Hematopoietic multipotent progenitor cell treated with erythropoietin and hydrocortisone succinate and interleukin-3 and kit ligand, for 15 days (in vitro differentiated cells): ENCODE measurements around the gene SP140.
"Not testable (repeated sequence)": the region's sequence is repeated elsewhere in the genome, so short reads cannot be mapped to it uniquely, and the experiment has no call there.

Experiments
- DNase-seq: peaks from one replicate; pipeline ENCODE4 v3.0.0-alpha.2; 2015; ENCODE audit warnings: low spot score

SP140 gene

DNA sequence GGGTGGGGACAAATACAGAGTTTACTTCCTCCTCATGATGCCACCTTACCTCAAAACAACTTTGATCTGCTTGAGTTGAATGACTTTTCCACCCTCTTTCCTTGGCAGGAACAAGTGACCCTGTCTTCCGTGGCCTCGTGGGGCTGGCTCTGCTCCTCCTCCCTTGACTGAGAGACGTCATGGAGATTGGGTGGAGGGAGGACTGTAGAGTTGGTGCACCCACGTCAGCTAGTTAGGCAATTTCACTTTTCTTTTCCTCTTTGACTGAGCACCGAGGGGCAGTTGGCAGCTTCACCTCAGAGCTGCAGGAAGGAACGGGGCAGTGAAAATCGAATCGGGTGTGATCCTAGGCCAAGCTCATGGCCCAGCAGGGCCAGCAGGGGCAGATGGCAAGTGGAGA is at the start of gene SP140:
Gene SP140 (plus strand): TSS at position 251 of the 400 bp plus-strand sequence. CDS start 109 bp downstream, at position 360.
- no peak for DNase-seq

DNA sequence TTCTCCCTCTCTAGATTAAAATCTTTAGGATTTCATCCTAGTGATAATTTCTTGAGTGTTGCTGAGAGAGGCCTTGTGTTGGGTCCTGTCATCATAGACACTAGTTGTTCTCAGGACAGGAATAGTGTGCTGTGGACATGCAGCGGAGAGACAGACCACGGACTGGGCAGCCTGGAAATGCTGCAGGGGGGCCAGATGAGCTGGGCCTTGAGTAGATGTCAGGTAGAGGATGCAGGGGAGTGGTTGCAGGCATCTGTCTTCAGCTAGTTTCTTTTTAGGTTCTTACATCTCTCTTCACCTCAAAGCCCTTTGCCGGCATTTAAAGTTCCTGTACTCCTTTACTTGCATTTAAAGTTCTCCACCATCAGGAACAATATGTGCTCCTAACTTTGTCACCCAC is 48.5 kb upstream of the SP140 start:
- DNase-seq = no peak

DNA sequence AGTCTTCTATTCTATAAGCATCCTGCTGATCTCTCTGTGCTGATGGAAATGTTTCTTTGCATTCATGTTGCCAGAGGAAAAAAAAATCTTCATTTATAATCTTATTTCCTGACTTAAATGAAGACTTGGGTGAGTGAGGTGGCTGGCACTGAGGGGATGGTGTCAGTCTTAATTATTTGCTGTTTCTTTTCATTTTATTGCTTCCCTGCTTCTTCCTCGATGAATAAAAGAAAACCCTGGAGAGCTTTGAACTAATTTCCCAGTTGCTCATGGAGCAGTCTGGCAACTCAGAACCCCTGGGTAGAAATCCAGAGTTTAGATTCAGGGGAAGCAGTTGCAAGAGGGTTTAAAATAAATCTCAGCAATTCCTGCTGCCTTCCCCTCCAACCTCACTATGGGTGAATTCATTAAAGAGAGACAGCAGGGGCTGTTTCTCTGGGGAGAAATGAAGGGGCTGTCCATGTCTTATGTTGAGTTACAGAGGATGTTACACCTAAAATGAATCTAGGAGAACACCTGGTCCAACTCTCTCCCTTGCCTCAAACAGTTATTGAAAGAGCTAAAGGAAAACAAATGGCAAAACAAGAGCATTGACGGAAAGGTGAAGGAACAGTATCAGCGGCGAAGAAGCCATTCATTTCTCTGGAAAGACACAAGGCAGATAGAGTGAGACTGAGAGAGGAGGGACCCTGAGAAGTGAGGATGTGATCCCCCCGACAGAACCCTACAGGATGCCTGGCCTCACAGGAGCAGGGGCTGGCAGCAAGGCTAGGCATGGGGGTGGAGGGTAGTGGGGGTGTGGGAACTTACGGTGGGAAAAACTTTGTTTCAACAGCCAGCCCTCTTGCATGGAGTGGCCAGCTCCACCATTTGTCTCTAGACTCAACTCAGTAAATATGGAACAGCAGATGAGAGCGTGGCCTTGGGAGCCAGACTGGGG is 46.7 kb upstream of the SP140 start:
- no peak for DNase-seq

DNA sequence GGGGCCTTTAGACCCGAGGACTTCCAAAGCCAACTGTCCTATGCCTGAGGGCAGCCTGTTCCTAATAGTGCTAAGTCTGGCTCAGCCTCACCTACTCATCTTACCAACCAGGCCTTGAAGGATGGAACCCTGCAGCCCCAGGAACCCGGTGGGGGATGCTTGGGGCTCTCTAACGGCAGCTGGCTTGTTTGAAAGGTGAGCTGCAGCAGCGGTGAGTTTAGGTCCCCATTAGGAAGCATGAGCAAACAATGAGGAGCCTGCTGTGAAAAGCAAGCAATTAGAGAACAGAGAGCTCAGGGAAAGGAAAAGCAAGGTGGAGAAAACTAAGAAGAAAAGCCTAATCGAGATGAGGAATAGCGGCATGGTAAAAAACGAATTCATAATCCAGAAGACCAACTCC is 45.6 kb upstream of the SP140 start:
- no peak for DNase-seq

DNA sequence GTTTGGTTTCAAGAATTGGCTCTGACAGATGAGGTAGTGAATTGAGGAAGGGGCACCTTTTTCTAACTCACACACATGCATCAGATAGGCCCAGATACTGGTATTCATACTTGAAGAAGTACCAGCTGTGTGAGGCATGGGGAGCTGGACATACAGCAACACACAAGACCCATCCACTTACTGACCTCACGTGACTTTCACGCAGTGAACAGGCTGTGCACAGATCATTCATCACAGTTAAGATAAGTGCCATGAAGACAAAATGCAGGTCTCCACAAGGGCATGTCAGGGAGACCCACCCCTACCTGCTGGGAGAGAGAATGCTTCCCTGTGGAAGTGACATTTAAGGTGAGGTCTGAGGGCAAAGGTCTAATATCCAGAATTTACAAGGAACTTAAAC is 44.3 kb upstream of the SP140 start:
- no peak for DNase-seq

DNA sequence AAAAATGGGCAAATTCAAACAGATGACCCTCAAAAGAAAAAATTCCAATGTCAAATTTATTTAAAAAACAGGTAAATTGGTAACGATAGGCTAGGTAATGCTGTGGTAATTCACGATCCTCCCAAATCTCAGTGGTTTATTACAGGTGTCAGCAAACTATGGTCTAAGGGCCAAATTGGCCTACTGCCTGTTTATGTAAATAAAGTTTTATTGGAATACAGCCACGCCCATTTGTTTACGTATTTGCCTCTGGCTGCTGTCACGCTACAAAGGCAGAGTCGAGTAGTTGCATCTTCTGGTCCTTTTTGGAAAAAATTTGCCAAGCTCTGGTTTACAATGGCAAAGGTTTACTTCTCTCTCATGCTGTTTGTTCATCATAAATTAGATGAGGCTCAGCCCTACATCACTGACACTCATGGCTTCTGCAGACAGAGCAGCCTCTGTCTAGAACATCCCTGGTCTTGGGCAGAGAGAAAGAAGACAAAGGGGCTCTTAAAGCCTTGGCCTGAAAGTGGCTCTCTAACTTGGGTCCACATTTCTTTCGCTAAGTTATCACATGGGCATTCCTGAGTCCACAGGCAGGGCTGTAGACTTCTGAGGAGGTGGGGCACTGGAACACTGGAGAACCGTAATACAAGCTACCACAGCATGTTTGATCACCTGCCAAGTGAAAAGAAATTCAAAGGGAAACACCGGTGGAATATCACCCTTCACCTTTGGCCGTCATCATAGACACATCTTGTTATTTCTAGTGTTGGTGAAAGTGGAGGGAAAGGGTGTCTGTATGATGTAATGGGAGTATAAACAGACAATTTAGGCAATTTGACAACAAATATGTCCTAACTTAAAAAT is 40.6 kb upstream of the SP140 start:
- no peak for DNase-seq

DNA sequence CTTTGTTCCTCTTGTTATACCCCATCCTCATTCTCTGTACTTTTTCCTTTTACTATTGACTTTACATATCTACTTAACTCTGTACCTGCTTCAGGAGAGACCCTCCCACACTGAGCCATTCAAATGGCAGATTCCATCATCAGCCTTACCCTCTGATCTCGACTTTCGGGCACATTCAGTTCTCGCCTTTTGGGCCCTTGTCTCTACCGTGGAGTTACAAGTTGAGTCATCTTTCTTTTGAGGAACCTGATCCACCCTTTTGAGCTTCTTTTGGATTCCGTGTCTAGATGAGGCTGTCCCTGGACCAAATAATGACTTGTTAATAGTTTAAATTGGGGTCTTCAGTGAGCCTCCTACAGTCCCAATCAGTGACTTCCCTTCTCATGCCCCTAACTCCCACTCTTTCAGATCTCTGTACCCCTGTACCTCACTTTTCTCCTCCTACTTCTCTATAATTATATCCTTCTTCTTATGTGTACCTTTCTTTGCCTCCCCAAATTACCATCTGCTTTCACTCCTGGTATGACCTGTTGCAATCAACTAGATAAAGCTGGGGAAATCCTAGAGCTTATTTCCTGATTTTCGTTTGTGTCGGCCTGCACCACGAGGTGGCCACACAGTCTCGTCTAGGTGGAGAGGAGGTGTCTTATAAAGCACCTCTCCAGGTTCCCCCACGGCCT is 23.0 kb upstream of the SP140 start:
- no peak for DNase-seq

DNA sequence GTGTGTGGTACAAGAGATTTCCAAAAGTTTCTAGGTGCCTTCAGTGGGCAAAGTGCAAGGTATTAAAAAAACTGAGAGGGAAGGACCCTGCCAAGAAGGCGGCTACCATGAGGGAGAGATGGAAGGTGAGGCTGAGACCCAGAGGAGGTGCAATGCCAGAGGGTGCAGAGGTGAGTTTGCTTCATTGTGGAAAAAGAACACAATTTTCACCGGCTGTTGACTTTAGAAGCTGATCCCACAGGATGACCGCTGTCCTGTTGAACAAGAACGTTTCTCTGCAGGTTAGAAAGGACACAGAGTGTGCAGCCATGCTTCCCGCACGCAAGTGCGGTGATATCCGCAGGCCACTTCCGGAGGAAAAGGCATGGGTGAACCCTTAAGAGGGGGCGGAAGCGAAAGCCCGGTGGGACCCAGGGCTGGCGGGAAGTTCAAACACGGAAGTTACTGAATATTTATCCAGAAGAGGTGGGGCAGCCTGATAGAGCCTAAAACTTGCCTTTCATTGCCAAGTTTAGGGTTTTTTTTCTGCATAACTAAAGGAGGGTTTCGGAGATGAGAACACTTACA is 22.3 kb upstream of the SP140 start:
- no peak for DNase-seq

DNA sequence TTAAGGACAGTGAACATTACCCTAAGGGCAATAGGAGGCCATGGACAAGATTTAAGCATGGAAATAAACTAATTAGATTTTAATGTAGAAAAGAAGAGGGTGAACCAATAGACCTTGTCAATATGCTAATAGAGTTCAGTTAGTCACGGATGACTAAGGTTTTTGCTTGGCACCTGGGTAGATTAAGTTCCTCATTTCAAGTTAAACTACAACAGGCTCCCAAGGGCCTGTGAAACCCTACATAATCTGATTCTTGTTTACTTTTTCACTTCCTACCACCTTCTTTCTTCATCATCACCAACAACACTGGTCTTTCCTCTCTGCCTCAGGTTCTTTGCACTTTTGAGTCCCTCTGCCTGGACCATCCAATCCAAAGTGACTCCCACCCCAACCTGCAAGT is 20.5 kb upstream of the SP140 start:
- DNase-seq = no peak

DNA sequence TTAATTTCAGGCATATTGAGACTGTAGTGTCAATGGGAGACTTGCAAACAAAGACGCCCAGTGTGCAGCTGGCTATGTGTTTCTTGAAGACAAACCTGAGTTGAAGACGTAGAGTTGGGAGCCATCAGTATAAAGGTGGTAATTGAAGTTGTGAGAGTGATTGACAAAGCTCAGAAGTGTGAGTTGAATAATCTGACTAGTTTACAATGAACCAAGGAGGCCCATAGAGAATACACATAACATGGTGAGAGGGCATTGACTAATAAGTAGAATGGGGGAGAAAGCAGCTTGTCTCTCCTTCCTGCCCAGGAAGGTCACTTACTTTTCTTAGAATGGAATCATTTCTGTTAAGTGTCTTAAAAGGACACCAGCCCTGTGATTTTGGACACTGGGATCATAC is 19.8 kb upstream of the SP140 start:
- no peak for DNase-seq

DNA sequence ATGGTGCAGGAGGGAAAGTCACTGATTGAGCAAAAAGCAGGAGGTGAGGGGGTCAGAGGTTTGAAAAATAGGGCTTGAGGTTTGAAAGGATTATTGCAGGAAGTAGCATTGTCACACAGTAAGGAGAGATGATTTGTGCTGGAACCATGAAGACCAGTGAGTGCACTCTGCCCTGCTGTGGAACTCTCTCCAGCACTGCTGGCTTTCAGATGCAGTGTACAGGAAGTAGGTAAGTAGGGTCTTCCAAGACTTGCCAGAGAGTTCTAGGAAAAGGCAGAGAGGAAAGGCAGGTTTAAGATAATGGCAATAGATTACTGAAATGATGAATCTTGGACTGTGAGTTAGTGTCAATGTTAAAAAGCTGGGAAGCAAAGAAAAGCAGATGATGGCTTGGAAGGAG is 17.0 kb upstream of the SP140 start:
- DNase-seq = no peak

DNA sequence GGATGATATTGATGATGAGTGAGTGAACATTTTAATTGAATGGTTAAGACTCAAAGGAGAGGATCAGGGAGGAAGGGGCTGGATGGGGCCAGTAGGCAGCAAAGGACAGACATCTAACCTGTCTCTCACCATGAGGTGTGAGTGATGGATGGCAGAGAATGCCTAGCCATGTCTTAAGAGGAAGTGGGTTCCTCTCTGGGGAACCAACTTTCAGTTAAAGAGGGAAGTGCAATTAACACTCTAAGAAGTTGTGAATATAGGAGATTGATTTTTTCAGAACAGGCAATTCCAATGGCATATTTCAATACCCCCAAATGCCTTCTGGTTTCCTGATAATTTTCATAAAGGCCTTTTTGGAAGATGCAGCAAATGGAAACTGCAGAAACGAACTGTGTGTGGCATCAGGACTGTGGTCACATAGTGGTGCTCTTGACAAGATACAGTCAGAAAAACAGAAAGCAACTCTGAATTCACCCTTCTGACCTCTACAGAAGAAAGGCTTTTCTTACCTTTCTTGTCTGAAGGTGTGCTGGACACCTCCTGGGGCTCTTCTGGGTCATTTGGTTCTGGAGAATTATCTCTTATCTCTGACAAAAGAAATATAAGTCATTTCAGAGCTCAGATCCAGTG is 16.0 kb upstream of the SP140 start:
- no peak for DNase-seq

DNA sequence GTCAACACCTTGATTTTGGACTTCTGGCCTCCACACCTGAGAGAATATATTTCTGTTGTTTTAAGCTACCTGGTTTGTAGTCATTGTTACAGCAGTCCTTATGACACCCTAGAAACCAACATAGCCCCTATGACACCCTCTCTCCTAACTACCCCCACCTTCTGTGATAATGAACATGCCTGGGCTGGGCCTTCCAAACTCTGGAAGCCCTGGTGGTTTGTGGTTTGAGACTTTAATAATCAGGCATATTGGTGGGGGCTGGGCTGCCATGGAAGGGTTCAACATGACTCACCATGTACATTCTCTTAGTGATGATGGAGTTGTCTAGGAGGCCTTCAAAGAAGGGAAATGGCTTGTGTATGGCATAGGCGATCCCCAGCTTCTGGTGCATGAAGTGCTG is 9.0 kb upstream of the SP140 start:
- DNase-seq = no peak

DNA sequence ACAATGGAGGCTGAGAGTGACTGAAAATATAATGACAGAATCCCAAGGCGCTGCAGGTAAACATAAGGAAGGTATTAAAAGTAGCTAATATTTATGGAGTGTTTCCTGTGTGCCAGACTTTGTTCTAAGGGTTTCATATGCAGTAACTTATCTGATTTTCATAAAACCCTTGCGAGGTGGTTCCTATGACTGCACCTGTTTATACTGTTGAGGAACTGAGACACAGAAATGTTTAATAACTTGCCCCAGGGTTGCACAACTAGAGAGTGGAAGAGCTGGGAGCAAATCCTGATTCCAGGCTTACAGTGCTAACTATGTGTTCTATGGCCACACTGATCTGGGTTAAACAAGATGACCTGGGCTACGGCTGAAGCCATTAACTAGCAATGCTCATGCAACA is 8.1 kb upstream of the SP140 start:
- DNase-seq = no peak

DNA sequence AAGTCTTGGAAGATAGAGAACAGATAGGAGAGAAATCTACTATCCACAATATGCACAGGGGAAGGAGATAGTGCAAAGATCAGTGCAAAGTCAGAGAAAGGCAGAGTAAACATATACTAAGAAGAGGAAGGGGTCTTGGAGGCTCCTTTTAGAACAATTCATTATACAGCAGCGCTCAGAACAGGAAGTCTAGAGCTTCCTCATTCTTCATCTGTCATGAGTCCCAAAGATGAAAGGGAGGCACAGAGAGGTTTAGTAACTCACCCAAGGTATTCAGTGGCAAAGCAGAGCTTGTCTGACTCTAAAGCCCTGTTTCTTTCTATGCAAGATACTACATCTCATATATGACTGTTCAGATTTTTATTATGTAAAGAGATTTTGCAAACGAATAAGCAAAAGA is 7.1 kb upstream of the SP140 start:
- no peak for DNase-seq

DNA sequence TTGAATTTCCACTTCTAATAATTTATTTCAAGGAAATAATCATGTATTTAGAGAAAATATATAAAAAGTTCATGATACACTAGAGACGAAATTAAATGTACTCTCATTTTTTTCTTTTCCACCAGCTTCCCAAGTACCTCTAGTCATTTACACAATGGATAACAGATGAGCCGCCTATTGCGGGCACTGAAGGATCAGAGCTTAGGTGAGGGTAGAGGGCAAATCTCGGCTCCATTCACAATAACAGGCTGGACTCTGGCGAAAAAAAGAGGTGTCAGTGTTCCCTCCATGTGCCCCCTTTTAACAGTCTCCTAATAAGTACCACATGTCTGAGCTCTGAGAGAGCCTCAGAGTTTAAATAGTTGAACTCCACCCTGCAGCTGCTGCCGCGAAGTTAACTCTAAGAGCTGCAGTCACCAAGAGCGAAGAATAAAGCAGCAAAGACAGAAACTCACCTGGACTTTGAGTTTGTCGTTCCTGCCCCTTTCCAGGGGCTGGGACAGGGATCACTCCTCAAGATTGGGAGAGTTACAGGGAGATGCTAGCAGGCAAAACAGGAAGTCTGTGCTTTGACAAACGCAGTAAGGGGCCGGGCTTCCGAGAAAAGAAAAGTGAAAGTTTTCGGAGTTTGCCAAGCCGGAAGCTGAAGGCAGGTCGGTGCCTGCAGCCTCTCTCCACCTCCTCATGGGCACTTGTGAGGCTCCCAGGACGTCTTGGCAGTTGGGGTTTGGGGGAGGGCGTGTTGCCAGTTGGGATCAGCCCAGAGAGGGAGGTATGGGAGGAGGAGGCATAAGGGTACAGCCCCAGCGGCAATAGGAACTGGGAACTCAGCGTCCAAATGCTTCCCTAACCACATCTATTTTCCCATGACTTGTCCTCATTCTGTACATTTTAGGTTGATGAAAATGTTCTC is 5.9 kb upstream of the SP140 start, which contains the start of gene SP110:
Gene SP110 (minus strand): TSS at position 566 of the 913 bp plus-strand sequence. CDS start 3,057 bp downstream, outside the sequence.
- peak; percentile 79 for DNase-seq

DNA sequence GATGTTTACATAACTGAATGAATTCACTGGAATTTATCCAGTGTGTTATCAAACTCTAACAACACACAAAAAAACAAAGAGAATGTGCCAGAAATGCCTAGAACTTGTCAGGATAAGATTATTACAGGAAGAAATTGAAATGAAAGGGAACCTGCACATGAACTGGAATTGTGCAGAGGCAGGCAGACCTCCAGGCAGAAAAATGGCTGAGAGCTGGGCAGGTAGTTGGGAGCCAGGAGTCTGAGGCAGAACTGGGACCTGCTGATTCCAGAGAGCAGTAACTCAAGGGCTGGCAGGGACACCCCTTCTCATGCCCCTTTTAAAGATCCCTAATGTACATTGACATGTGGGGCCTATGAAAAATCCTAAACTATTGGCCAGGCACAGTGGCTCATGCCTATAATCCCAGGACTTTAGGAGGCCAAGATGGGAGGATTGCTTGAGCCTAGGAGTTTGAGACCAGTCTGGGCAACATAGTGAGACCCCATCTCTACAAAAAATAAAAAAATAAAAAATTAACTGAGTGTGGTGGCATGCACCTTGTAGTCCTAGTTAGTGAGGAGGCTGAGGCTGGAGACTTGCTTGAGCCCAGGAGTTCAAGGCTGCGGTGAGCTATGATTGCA is 5.1 kb upstream of the SP140 start:
- DNase-seq = no peak

DNA sequence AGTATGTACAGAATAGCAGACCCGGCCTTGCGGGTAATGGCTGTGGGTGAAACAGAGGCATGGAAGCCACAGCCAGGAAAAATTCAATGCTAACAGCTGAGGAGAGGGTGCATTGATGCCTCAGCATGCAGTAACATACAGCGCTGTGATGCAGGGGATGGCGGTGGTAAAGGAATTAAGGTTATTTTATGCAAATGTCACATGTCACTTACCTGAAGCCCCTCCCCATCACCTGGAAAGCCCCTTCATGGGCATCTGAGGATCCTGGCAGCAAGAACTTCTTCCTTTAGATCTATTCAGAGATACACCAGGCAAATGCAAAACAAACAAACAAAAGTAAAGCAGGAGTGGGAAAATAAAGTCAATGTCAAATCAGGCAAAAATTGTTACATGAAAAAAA is 4.0 kb upstream of the SP140 start:
- no peak for DNase-seq

DNA sequence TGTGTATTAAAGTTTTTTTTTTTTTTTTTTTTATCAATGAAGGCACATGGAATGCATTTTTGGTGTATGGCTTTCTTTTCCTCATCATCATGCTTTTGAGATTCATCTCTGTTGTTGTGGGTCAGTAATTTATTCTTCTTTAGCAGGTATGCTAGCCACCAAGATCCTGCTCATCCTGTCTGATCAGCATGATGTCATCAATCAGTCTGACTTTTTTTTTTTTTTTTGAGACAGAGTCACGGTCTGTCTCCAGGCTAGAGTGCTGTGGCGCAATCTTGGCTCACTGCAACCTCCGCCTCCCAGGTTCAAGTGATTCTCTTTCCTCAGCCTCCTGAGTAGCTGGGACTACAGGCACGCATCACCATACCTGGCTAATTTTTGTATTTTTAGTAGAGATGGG is 2.7 kb upstream of the SP140 start:
- not testable (repeated sequence) for DNase-seq

DNA sequence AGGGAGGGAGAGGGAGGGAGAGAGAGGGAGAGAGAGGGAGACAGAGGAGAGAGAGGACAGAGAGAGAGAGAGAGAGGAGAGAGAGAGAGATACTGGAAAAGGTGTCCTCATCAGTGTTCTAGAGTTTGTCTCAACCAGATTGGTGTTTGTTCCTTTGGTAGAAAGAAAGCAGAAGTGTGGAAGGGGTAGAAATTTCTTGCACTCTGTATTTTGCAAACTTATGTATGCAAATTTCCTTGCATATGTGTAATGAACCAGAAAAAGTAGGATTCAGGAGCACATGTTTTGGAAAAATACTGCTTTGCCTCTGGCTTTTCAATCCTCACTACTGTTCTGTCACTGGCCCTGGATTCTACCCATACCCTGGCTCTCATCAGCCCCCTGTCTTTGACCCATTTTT is 1.1 kb upstream of the SP140 start:
- no peak for DNase-seq
